ENCODE measurements around the gene TTL.

GRCh38 chr2:112566104-112566503, 84.1 kb downstream of the TTL start:
- TF ChIP-seq EZH2 (IDR thresholded peaks at IDR 0.05) (no peak), CTCF (IDR thresholded peaks at IDR 0.05) (no peak), EZH2phosphoT487 (IDR thresholded peaks at IDR 0.05) (no peak)
